GM12873 (cell line): ENCODE data around the gene FTH1.

Experiments used
- CTCF ChIP-seq: IDR thresholded peaks from 2 replicates; pipeline ENCODE4 v1.5.1; 2012; ENCODE audit warnings: low read depth, mild to moderate bottlenecking, moderate library complexity, low read length, control low read depth; ENCODE audit not compliant: insufficient read depth; ENCODE audit errors: missing control alignments

FTH1 gene

GRCh38 chr11:61954106-61954850 is 13.2 kb downstream of the FTH1 start:
- no peak for TF ChIP-seq CTCF

DNA sequence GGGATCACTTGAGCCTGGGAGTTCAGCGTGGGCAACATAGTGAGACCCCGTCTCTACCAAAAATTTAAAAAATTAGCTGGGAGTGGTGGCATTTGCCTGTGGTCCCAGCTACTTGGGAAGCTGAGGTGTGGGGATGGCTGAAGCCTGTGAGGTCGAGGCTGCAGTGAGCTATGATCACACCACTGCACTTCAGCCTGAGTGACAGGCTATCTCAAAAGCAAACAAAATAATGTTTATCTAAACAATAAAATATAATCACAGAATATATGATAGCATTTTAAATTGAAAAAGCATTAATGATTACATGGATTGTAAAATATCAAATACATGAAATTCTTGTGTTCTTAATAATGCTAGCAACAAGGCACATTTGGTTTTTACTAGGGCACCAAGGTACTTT is 14.6 kb downstream of the FTH1 start:
- no peak for TF ChIP-seq CTCF

- no peak for TF ChIP-seq CTCF
These were observed 15.8 kb downstream of the FTH1 start for GRCh38 chr11:61951484-61952135.

DNA sequence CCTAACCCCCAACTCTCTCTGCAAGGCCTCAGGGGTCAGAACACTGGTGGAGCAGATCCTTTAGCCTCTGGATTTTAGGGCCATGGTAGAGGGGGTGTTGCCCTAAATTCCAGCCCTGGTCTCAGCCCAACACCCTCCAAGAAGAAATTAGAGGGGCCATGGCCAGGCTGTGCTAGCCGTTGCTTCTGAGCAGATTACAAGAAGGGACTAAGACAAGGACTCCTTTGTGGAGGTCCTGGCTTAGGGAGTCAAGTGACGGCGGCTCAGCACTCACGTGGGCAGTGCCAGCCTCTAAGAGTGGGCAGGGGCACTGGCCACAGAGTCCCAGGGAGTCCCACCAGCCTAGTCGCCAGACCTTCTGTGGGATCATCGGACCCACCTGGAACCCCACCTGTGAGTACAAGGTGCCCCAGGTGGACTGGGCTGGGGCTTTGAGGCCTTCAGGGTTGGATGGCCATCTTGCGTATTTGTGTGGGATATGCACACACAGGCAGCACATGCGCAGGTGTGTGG is 17.3 kb downstream of the FTH1 start, which contains the start of gene BEST1:
Gene BEST1, plus strand, starts transcription at position 317 of the 513 bp plus-strand sequence. CDS start 1,456 bp downstream, outside the sequence.
- no peak for TF ChIP-seq CTCF

DNA sequence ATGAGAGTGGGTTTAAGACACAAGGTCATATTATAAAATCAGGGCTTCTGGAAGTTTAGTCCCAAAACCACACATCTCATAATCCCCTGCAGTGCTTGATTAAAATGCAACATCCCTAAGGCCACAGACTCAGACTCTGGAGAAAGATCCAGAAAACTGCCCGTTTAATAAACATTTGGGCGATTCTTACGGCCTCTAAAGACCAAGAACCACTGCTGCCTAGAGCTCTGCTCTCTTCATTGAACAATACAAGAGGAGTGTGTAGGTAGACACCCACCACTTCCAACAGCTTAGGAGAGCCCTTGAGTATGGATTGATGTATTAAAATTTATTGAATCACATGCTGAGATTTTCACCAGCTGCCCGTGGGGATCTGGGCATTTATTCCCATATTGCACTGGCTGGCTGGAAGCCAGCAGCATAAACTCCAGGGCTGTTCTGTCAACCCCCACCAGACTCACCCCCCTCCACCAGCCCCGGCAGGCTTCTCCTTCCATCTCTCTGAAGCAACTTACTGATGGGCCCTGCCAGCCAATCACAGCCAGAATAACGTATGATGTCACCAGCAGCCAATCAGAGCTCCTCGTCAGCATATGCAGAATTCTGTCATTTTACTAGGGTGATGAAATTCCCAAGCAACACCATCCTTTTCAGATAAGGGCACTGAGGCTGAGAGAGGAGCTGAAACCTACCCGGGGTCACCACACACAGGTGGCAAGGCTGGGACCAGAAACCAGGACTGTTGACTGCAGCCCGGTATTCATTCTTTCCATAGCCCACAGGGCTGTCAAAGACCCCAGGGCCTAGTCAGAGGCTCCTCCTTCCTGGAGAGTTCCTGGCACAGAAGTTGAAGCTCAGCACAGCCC is 18.0 kb downstream of the FTH1 start:
- TF ChIP-seq CTCF = no peak

GRCh38 chr11:61948505-61948904 is 18.9 kb downstream of the FTH1 start:
- TF ChIP-seq CTCF = peak; percentile 2
